SK-N-SH (cell line): Measurements from ENCODE around the gene PDE6B.

Experiments used
- EP300 ChIP-seq, 2 experiments: IDR thresholded peaks; 2 replicates each; pipeline versions ENCODE4 v1.4.0 to v1.6.1; 2012; ENCODE audit warnings: borderline replicate concordance in 1 of 2, low read depth in 1 of 2, low read length in 1 of 2
- EZH2phosphoT487 ChIP-seq: fragments of 200-600 bp; sonication (generic); IDR thresholded peaks from 2 replicates; pipeline ENCODE4 v1.6.1; 2017; ENCODE audit warnings: low read depth, mixed run types, mild to moderate bottlenecking, antibody characterized with exemption, moderate library complexity, borderline replicate concordance
- FOXJ3 ChIP-seq: sonication (generic); formaldehyde crosslinking; IDR thresholded peaks from 2 replicates; pipeline ENCODE4 v1.5.1; 2020; ENCODE audit warnings: mild to moderate bottlenecking, missing genetic modification reagents
- FOXM1 ChIP-seq: IDR thresholded peaks from 2 replicates; pipeline ENCODE4 v1.4.0; 2012; ENCODE audit warnings: low read depth, mild to moderate bottlenecking
- GABPA ChIP-seq: IDR thresholded peaks from 2 replicates; pipeline ENCODE4 v1.4.0; 2012; ENCODE audit warnings: low read depth, mild to moderate bottlenecking
- NFIC ChIP-seq: IDR thresholded peaks from 2 replicates; pipeline ENCODE4 v1.4.0; 2012; ENCODE audit warnings: borderline replicate concordance
- POLR2AphosphoS5 ChIP-seq: IDR thresholded peaks from 2 replicates; pipeline ENCODE4 v1.6.1; 2012; ENCODE audit warnings: low read depth, low read length
- RAD21 ChIP-seq: IDR thresholded peaks from 2 replicates; pipeline ENCODE4 v1.6.1; 2012; ENCODE audit warnings: mild to moderate bottlenecking, low read length
- RCOR1 ChIP-seq: fragments of 150-350 bp; IDR thresholded peaks from 2 replicates; pipeline ENCODE4 v1.6.1; 2017; ENCODE audit warnings: antibody characterized with exemption, low read length
- SMC3 ChIP-seq: IDR thresholded peaks from 2 replicates; pipeline ENCODE4 v1.6.1; 2012; ENCODE audit warnings: low read depth, low read length, improper control_type of control experiment
- YY1 ChIP-seq: IDR thresholded peaks from 2 replicates; pipeline ENCODE4 v1.4.0; 2012; ENCODE audit warnings: low read depth, mild to moderate bottlenecking
- TF ChIP-seq, protein P1 (sequence below): fragments of 200-600 bp; sonication (generic); IDR thresholded peaks from 2 replicates; pipeline ENCODE4 v1.6.1; 2017; ENCODE audit warnings: antibody characterized with exemption, mild to moderate bottlenecking, moderate library complexity
- TF ChIP-seq, protein P2 (sequence below): IDR thresholded peaks from 2 replicates; pipeline ENCODE4 v1.4.0; 2012; ENCODE audit warnings: low read depth

DNA sequence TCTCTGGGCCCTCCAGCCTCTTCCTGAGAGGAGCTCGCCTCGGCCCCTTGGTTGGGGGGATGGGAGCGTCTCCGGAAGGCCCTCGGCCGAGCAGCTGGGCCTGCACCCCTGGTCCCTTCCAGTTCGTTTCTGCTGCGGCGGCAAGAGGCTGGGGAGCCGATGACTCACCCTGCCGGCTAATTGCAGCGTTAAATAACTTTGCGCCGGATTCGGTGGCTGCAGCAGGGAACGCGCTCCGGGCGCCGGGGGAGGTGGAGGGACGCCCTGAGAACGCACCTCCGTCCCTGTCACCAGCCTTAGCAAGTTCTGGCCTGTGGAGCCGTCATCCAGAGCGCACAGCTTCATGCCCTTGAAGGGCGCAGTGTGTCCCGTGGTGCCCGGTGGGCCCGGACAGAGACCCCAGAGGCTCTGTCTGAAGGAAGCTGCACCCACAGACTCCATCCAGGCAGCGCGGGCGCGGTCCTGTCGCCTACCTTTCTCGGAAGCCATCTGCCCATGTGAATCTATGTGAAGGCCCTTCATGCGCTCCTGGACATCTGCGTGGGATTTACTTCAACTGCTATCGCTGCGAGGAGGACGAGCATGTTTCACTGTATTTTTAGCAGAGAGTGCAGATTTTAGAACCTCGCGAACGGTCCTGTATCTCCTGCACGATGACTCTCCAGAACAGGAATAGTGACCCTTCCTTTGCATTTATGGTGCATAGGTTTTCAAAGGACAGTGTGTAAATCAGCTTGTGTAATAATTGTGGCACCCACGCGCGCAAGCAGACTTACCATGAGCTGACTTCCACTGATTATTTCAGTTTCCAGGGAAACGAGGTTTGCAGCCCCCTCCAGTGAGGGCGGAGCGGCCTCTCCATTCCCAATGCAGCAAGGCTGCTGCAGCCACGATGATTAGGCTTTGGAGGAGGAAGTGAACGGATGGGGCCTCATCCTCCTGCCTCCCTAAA, 47.6 kb upstream of the PDE6B start:
- no peak for TF ChIP-seq SMC3
- TF ChIP-seq, protein P1, sequence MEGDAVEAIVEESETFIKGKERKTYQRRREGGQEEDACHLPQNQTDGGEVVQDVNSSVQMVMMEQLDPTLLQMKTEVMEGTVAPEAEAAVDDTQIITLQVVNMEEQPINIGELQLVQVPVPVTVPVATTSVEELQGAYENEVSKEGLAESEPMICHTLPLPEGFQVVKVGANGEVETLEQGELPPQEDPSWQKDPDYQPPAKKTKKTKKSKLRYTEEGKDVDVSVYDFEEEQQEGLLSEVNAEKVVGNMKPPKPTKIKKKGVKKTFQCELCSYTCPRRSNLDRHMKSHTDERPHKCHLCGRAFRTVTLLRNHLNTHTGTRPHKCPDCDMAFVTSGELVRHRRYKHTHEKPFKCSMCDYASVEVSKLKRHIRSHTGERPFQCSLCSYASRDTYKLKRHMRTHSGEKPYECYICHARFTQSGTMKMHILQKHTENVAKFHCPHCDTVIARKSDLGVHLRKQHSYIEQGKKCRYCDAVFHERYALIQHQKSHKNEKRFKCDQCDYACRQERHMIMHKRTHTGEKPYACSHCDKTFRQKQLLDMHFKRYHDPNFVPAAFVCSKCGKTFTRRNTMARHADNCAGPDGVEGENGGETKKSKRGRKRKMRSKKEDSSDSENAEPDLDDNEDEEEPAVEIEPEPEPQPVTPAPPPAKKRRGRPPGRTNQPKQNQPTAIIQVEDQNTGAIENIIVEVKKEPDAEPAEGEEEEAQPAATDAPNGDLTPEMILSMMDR = no peak
- TF ChIP-seq RCOR1 = no peak
- TF ChIP-seq FOXJ3 = no peak
- TF ChIP-seq GABPA = no peak
- TF ChIP-seq FOXM1 = no peak
- no peak for TF ChIP-seq EP300 (IDR thresholded peaks at IDR 0.05; ENCODE audit: borderline replicate concordance in 1 of 2, low read depth in 1 of 2, low read length in 1 of 2)
- TF ChIP-seq YY1 = no peak
- no peak for TF ChIP-seq POLR2AphosphoS5
- no peak for TF ChIP-seq RAD21
- no peak for TF ChIP-seq EZH2phosphoT487
- TF ChIP-seq NFIC = no peak
- TF ChIP-seq, protein P2, sequence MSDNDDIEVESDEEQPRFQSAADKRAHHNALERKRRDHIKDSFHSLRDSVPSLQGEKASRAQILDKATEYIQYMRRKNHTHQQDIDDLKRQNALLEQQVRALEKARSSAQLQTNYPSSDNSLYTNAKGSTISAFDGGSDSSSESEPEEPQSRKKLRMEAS = no peak
